CD4-positive, alpha-beta T cell treated with Interleukin-2 at 100 ng/mL for 4 hours (primary cell): Measurements from ENCODE around the gene PXMP4.
A peak's percentile ranks its signal among the peaks of the same experiment; 100 is the strongest.
"Not testable (repeated sequence)": the region's sequence is repeated elsewhere in the genome, so short reads cannot be mapped to it uniquely, and the experiment has no call there.

ENCODE experiments used
- DNase-seq: peaks from one replicate; pipeline ENCODE4 v3.0.0-alpha.2; 2020; ENCODE audit warnings: low spot score

The PXMP4 gene

GRCh38 chr20:33719989-33720709, at the start of gene PXMP4:
Gene PXMP4 (minus strand): TSS chr20:33720310. CDS start chr20:33720207, 103 bp downstream.
- DNase-seq: peak; percentile 97

DNA sequence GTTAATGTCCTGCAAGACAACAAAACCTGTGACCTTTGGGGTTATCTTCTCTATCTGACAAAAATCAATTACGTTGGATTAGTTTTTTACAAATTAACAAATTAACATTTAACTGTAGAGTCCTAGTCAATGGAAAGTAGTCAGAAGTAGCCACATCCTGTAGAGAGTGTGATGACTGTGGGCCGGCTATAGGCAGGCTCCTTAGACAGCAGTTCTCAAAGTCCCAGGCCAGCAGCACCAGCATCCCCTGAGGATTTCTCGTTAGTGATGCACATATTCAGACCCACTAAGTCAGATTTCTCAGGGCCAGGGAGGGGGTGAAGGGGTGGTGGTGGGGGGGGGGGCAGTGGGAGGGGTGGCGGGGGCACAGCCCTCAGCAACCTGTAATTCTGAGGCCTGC, 48.9 kb upstream of the PXMP4 start:
- no peak for DNase-seq

GRCh38 chr20:33767777-33768138, 47.6 kb upstream of the PXMP4 start:
- DNase-seq: no peak

DNA sequence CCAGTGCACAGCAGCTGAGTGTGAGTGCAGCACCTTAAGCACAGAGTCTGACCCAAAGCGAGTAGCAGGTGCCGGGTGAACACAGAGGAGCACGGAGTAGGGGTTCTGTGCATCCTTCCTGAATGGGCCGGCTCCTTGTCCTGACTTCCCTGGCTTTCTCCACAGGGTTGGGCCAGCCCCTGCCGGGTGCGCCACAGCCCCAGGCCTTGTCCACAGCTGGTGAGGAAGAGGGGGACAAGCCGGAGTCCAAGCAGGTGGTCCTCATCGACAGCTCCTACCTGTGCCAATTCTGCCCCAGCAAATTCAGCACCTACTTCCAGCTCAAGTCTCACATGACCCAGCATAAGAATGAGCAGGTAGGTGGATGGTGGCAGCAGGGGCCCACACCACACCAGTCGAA, 46.6 kb upstream of the PXMP4 start:
- no peak for DNase-seq

DNA sequence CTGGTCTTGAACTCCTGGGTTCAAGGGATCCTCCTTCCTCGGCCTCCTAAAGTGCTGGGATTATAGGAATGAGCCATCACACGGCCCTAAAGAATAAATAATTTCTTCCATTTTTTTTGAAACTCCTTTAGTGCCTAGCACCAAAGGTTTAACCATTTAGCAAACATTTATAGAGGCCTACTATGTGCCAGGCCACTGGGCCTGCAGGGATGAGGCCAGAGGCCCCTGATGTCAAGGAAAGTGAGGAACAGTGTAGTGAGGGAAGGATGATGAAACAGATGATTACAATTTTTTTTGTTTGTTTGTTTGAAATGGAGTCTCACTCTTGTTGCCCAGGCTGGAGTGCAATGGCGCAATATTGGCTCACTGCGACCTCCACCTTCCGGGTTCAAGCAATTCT, 45.5 kb upstream of the PXMP4 start:
- no peak for DNase-seq

DNA sequence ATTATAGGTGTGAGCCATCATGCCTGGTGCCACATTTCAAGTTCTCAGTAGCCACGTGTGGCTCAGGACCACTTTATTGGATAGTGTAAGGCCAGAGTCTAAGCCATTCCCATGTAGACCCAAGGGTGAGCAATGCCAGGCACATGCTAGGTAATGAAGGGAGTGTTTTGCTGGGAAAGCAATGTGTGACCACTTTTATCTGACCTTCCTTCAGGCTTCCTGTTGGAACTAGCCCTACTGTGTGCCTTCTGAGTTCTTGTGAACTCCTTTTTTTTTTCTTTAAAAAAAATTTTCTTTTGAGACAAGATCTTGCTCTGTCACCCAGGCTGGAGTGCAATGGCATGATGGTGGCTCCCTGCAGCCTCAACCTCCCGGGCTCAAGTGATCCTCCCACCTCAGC, 45.0 kb upstream of the PXMP4 start:
- DNase-seq: no peak

DNA sequence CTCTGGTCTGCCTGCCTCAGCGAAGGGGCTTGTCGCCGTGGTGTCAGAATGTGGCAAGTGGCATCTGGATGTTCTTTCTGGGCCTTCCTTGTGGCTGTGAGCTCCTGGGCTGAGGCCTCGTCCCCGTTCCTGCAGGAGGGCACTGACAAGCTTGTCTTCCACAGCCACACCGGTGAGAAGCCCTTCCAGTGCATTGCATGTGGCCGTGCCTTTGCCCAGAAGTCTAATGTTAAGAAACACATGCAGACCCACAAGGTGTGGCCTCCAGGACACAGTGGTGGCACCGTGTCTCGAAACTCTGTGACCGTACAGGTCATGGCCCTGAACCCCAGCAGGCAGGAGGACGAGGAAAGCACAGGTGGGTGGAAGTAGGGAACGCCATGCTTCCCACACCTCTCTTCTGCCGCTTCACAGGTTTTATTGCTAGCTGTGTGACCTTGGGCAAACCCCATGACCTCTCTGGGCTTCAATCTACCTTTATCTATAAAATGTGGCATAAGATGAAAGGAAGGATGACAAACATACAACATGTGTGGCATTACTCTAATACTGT, 41.7 kb upstream of the PXMP4 start:
- no peak for DNase-seq

GRCh38 chr20:33757458-33757857, 37.3 kb upstream of the PXMP4 start:
- DNase-seq: no peak

DNA sequence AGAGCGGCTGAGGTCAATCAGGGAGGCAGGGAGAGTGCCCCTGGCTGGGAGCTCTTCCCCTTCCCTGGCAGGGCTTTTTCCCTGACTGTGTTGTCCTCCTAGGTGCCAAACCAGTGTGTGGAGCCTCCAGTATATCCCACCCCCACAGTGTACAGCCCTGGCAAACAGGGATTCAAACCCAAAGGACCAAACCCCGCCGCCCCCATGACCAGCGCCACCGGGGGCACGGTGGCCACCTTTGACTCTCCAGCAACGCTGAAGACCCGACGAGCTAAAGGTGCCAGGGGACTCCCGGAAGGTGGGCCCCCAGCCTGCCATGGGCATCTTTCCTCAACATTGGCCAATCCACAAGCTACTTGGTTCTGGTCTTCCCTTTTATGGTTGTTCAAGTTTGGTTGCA, 36.9 kb upstream of the PXMP4 start:
- no peak for DNase-seq

DNA sequence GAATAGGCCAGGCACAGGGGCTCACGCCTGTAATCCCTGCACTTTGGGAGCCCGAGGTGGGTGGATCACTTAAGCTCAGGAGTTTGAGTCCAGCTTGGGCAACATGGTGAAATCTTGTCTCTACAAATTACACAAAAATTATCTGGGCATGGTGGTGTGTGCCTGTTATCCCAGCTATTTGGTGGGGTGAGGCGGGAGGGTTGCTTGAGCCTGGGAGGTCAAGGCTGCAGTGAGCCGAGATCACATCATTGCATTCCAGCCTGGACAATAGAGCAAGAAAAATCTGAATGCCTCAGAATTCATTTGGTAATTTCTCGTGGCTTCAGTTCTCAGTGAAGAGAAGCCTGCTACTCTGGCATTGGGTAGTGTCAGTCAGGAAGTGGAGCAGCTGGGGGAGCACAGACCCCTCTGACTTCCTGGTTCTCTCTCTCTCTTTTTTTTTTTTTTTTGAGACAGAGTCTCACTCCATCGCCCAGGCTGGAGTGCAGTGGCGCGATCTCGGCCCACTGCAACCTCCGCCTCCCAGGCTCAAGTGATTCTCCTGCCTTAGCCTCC, 35.9 kb upstream of the PXMP4 start:
- not testable (repeated sequence) for DNase-seq

- no peak for DNase-seq
These were observed 33.7 kb upstream of the PXMP4 start for GRCh38 chr20:33753763-33754162.

GRCh38 chr20:33753143-33753542, 33.0 kb upstream of the PXMP4 start:
- no peak for DNase-seq

DNA sequence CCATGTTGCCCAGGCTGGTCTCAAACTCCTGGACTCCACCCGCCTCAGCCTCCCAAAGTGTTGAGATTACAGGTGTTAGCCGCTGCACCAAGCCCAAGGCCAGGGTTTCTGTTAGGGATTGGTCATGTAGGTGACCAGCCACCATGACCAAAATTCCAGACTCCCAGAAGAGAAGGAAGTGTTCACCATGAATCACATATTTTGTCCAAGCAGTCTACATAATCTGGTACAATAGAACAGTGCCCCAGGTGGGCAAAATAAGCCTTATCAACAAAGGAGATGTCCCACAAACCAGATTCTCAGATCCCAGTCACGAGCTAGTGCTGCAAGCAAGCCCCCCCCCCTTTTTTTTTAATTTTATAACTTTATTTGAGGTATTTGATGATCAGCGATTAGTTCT, 31.7 kb upstream of the PXMP4 start:
- no peak for DNase-seq

GRCh38 chr20:33746325-33746998, 26.4 kb upstream of the PXMP4 start:
- no peak for DNase-seq

- no peak for DNase-seq
These were observed 24.8 kb upstream of the PXMP4 start for GRCh38 chr20:33744773-33745385.

GRCh38 chr20:33744181-33744580, 24.1 kb upstream of the PXMP4 start:
- no peak for DNase-seq

- no peak for DNase-seq
These were observed 20.1 kb upstream of the PXMP4 start for GRCh38 chr20:33740189-33740588.

GRCh38 chr20:33739493-33739892, 19.4 kb upstream of the PXMP4 start:
- DNase-seq: no peak

DNA sequence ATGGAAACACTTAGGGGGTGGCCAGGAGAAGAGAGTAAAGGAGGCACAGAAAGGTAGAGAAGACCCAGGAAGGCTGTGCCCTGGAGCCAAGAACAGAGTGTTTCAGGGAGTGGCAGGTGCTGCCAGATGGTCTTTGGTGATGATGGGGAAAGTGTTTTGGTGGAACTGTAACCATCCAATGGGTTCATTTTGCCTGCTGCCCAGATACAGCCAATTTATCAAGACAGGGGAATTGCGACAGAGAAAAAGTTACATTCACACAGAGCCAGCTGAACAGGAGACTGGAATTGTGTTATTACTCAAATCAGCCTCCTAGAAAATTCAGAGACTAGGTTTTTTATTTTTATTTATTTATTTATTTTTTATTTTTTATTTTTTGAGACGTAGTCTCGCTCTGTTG, 16.9 kb upstream of the PXMP4 start:
- DNase-seq: no peak

DNA sequence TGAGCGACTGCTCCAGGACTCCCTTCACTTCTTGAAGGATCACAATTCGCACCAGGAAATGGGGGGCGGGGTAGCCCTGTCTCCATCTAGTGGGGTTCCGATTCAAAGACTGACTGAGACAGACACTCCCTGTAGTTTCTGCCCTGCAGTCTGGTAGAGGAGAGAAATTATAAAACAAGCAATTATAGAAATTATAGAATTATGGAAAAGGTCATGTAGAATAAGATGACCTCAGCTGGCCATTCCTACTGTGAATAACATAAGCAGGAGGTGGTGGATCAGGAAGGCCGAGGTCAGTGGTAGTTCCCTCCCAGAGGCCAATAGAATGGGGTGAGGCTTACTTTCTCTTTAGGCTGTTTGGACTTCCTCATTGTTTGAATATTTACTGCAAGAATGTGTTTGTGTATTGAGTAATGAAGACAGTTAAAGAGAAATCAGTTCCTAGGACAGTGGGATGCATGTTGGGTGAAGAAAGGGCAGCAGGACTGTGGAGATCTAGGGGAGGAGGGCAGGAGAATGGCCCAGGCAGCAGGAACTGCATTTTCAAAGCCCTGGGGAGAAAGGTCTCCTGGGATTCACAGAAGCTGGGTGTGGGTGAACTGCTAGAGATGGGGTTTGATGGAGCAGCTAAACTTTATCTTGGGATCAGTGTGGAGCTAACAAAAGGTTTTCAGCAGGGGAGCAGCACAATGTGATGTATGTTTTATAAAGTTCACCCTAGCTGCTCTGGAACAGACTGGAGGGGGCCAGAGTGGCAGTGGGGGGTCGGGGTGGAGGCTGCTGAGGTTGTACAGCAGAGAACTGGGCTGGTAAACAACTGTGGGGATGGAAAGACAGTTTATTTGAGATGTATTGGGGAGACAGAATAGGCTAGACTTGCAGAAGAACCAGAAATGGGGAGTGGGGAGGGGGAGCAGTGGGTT, 13.8 kb upstream of the PXMP4 start:
- no peak for DNase-seq

DNA sequence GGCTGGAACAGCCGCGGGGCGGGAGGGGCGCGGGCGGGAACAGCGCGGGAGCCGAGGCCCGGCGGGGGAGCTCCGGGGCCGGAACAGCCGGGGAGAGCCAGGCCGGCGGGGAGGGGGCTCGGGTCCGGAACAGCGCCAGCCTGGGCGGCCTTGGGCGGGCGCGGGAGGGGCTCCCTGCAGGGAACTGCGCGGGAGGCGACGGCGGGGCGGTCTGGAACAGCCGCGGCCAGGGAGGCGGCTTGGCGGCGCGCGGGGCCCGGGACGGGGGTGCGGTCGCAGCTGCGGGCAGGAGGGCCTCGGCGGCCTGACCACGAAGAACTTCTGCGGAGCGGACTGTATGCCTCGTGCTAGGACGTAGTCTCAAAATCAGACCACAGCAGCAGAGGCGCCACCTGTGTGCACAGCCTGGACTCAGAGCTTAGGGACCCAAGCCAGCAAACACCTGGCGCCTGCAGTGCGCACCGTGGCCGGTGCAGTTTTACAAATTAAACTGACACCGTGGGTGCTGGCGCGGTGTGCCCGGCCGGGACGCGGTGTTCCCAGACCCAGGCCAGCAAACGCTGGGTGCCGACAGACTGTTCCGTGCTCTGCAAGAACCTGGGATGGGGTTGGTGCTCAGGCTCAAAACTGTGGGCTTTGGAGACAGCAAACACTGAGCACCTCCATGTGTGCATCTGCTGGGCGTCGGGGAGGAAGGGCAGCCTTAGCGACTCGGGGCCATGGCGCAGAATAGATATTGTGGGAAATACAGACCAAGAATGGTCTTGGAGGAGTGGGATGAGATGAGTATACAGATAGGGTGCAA, 12.3 kb upstream of the PXMP4 start:
- peak; percentile 89 for DNase-seq
